Measurements from ENCODE around the gene ALCAM. TPM values are rescaled to one million over a fixed set of nuclear protein-coding genes. Genes with fewer than 3 reads are reported as not detected.

Gene ALCAM
- total and polyA plus RNA-seq, 2 of the 8 experiments (the other 6 are each of a cell fraction or from before 2014, with no cell fraction given): 10.8 to 33.0 TPM

DNA sequence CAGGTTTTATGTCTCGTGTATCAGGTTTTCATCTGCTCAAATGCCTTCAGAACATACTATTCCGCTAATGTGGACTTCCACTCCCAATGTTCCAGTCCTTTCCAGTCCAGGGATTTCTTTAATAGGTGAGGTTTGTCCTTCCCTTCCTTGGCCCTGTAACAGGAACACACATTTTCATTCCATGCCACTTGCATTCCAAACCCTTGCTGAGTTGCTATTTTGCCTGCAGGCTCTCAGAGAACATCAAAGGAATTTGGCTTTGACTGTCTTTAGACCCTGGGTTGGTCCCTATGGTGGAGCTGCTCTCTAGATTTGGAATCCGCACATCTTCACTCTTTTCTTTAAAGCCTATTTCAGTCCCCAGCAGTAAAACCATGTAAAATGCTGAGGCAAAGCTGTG lies 12.3 kb upstream of the ALCAM start:
- peak overlapping the region; percentile 25 to 55; a peak in 3 of 4 replicates for H3K4me2 ChIP-seq (ENCODE audit: insufficient read depth in 1 of 2, low read depth in 2 of 2, low read length in 2 of 2)
- H2AK5ac ChIP-seq (ENCODE audit: low read depth, low read length): no peak overlapping the region
- DNase-seq (ENCODE audit: low read depth in 1 of 2, low spot score in 2 of 2): no peak
- no peak overlapping the region for H4K5ac ChIP-seq (ENCODE audit: insufficient read length, low read depth, low read length)
- no peak overlapping the region for H3K27ac ChIP-seq (ENCODE audit: low read depth, low read length)
- no peaks in the 10 kb centered on the region for H3K79me2 ChIP-seq (ENCODE audit: control insufficient read depth in 1 of 2, insufficient read depth in 2 of 2, low read length in 2 of 2)
- no peak overlapping the region for H3K4ac ChIP-seq (replicated peaks; ENCODE audit: insufficient read length, low read depth, low read length)
- H4K20me1 ChIP-seq (replicated peaks in 1 of 2; ENCODE audit: control insufficient read depth in 1 of 2, insufficient read depth in 2 of 2, low read length in 2 of 2): no peaks in the 10 kb centered on the region
- H2BK5ac ChIP-seq (ENCODE audit: low read depth, low read length): no peak overlapping the region
- peaks cover 0 to 2% (median 0%) of the 10 kb centered on the region in 4 experiments; a peak in 2 of 7 replicates for H3K27me3 ChIP-seq (replicated peaks in 1 of 4; ENCODE audit: control insufficient read depth in 3 of 4, extremely low read depth in 1 of 4, insufficient read depth in 3 of 4, low read length in 3 of 4)
- TF ChIP-seq SP1 (IDR thresholded peaks at IDR 0.05; ENCODE audit: low read depth, low read length): no peak
- TF ChIP-seq TEAD4 (IDR thresholded peaks at IDR 0.05; ENCODE audit: low read depth, low read length): peak; percentile 83
- H3K36me3 ChIP-seq (ENCODE audit: control insufficient read depth in 2 of 4, insufficient read depth in 4 of 4, low read length in 3 of 4): no peaks in the 10 kb centered on the region
- H2AFZ ChIP-seq (ENCODE audit: low read length): peak overlapping the region; percentile 96; the same call in 1 of the 2 replicates
- no peak for FAIRE-seq
- H3K4me1 ChIP-seq (replicated peaks in 1 of 4; ENCODE audit: control insufficient read depth in 3 of 4, insufficient read depth in 4 of 4, low read length in 3 of 4): no peaks in the 10 kb centered on the region
- H2BK120ac ChIP-seq (replicated peaks; ENCODE audit: low read depth, low read length): no peak overlapping the region
- no peak overlapping the region for H2BK20ac ChIP-seq (ENCODE audit: low read length)
- no peak overlapping the region for H2BK12ac ChIP-seq (ENCODE audit: low read depth, low read length)
- ChIA-PET CTCF (ENCODE audit: partially characterized antibody) (interaction anchor here (0.7 to 1.5 kb wide), 3 partner anchors 9 to 925 kb away, joined by 3 to 4 read pairs (median 3); no protein-coding TSS in a partner anchor), POLR2A (ENCODE audit: partially characterized antibody) (interaction anchor here (0.6 kb wide), 1 partner anchor 1177 kb away, joined by 3 read pairs; no protein-coding TSS in a partner anchor)
- no peak overlapping the region for H3K56ac ChIP-seq (replicated peaks; ENCODE audit: insufficient read length, low read depth, low read length)
- H4K91ac ChIP-seq (replicated peaks; ENCODE audit: insufficient read length, low read length): no peak overlapping the region
- H3K4me3 ChIP-seq (ENCODE audit: extremely low read depth in 1 of 4, insufficient read depth in 2 of 4, low read depth in 3 of 4, low read length in 4 of 4): peak overlapping the region; percentile 20 to 57 (median 48); a peak in 7 of 8 replicates
- H3K9me3 ChIP-seq (ENCODE audit: insufficient read depth in 2 of 2, low read depth in 1 of 2, low read length in 1 of 2): no peaks in the 10 kb centered on the region
- H3K79me1 ChIP-seq (ENCODE audit: low read depth, low read length): no peaks in the 10 kb centered on the region
- no peak overlapping the region for H3K14ac ChIP-seq (ENCODE audit: insufficient read length)
- H4K8ac ChIP-seq (ENCODE audit: extremely low read depth, insufficient read depth, low read length): no peak overlapping the region
- no peak overlapping the region for H3K23ac ChIP-seq (ENCODE audit: insufficient read length)
- H3K9ac ChIP-seq (replicated peaks in 1 of 4; ENCODE audit: extremely low read depth in 1 of 4, low read depth in 3 of 4, low read length in 3 of 4): no peak overlapping the region
- H3K23me2 ChIP-seq (ENCODE audit: low read depth, low read length): no peaks in the 10 kb centered on the region; the same call in 1 of the 2 replicates
- no peak overlapping the region for H2BK15ac ChIP-seq (ENCODE audit: low read length)
- 58% methylated on average over 3 of the region's 3 CpGs; no CpG with 5 or more reads in 1 of the 2 experiments for WGBS, 2 experiments (ENCODE audit: extremely low coverage in 1 of 2, insufficient coverage in 1 of 2, insufficient read length in 1 of 2, insufficient replicate concordance in 2 of 2, low coverage in 1 of 2, low lambda C conversion rate in 2 of 2, missing lambda C conversion rate in 1 of 2)
- no peak overlapping the region for H3K18ac ChIP-seq (ENCODE audit: extremely low read depth, low read length)

All from H1 (cell line).